ENCODE measurements around the gene DTYMK. TPM values are rescaled to one million over a fixed set of nuclear protein-coding genes. Genes with fewer than 3 reads are reported as not detected.

Gene DTYMK
- total and polyA plus RNA-seq, 10 of the 15 experiments (the other 5 are each of a cell fraction or from before 2014, with no cell fraction given): 7.0 to 220 (median 59.3) TPM

DNA sequence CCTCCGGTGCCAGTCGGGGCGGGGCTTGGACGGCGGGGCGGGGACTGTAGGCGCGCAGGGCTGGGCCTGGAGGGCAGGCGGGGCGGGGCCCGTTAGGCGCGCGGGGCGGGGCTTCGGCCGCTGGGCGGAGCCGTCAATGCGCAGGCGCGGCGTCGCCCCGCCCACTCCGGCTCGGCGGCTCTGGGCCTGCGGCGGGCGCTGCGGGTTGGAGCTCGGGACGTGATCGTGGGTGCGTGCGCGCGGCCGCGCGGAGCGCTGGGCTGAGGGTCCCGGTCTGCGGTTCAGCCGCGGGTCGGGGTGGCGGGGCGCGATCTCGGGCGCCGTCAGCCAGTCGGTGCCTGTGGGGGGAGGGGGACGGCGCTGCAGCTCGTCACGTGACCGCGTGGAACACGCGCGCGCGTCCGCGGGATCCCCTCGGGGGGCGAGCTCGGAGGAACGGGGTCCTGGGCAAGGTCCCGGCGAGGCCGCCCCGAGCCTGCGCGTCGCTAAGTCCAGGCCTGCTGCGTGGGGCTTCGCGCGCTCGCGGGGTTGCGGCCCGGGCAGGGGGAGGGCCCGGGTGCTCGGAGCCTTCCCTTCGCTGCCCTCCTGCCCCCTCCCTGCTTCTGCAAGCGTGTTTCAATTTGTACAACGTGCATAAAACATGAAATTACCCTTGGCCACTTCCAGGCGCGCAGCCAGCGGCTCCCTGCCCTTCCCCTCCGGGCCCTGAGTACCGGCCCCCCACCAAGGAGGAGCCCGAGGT is 48.0 kb upstream of the DTYMK start, which contains the start of gene D2HGDH:
Gene D2HGDH (plus strand): TSS at position 164 of the 742 bp plus-strand sequence. CDS start 595 bp downstream, outside the sequence.
- Histone ChIP-seq H3K9ac (ENCODE audit: control insufficient read depth, insufficient read depth, low read length) (peak within 1 kb of the TSS; percentile 86), H3K9me3 (replicated peaks; ENCODE audit: control insufficient read depth, insufficient read depth, low read length) (no peaks in the 10 kb centered on the region), H3K4me2 (ENCODE audit: control insufficient read depth, insufficient read depth) (peak within 1 kb of the TSS; percentile 90), H3K4me3 (peak within 1 kb of the TSS; percentile 84), H3K27ac (ENCODE audit: control insufficient read depth, insufficient read depth) (peak within 1 kb of the TSS; percentile 86), H3K4me1 (ENCODE audit: control insufficient read depth, insufficient read depth, low read length) (0 out of 2 replicates have a peak, but pooled peaks cover 3% of the 10 kb centered on the region), H3K27me3 (replicated peaks in 1 of 2; ENCODE audit: control insufficient read depth in 2 of 2, insufficient read depth in 2 of 2, low read length in 1 of 2) (no peaks in the 10 kb centered on the region), H2AFZ (ENCODE audit: control insufficient read depth, low read depth, low read length) (peak within 1 kb of the TSS; percentile 87), H3K79me2 (ENCODE audit: control insufficient read depth, insufficient read depth, low read length) (peaks cover 8% of the 10 kb centered on the region), H4K20me1 (ENCODE audit: control insufficient read depth, insufficient read depth) (no peaks in the 10 kb centered on the region; the same call in 1 of the 2 replicates), H3K36me3 (ENCODE audit: control insufficient read depth in 2 of 2, insufficient read depth in 2 of 2, low read length in 1 of 2) (no peaks in the 10 kb centered on the region)
- SMC1A ChIA-PET (ENCODE audit: uncharacterized antibody, unreplicated experiment): interaction anchor here (1.0 to 2.7 kb wide), 4 partner anchors 32 to 144 kb away, joined by 4 to 11 read pairs (median 8); partner anchors contain the start of genes ING5 and RTP5
- in situ Hi-C loops (cut with MboI) (no loop called here), intact Hi-C loops (cut with micrococcal nuclease; ENCODE audit: unreplicated experiment) (loop anchor here (1.0 to 10.0 kb wide), 3 partner anchors 47 to 147 kb away; partner anchors contain the start of gene DTYMK)
- RAD21 ChIA-PET (ENCODE audit: unreplicated experiment): interaction anchor here (0.8 to 2.9 kb wide), 7 partner anchors 29 to 147 kb away, joined by 3 to 14 read pairs (median 3); partner anchors contain the start of gene ING5
- peak; percentile 90 for ATAC-seq
- POLR2A ChIA-PET: interaction anchor here (0.6 to 3.2 kb wide), 5 partner anchors 33 to 144 kb away, joined by 3 to 19 read pairs (median 3); partner anchors contain the start of genes ING5 and PDCD1
- WGBS (ENCODE audit: insufficient coverage, insufficient replicate concordance, low lambda C conversion rate, missing lambda C conversion rate): under 1% methylated on average over 31 of the region's 98 CpGs
- CTCF ChIA-PET: interaction anchor here (0.9 to 2.7 kb wide), 8 partner anchors 30 to 144 kb away, joined by 3 to 10 read pairs (median 5); partner anchors contain the start of genes DTYMK and ING5
- peak; percentile 56 for FAIRE-seq
- BruUV-seq (replicated peaks): TSS peak; percentile 75
- no peak for DNase-seq (ENCODE audit: low read depth, low spot score)
- peak; percentile 65; the same call in 1 of the 2 replicates for TF ChIP-seq ATF3 (IDR thresholded peaks at IDR 0.05; ENCODE audit: borderline replicate concordance, extremely low read depth, low read depth, low read length)
- TF ChIP-seq, protein P1, sequence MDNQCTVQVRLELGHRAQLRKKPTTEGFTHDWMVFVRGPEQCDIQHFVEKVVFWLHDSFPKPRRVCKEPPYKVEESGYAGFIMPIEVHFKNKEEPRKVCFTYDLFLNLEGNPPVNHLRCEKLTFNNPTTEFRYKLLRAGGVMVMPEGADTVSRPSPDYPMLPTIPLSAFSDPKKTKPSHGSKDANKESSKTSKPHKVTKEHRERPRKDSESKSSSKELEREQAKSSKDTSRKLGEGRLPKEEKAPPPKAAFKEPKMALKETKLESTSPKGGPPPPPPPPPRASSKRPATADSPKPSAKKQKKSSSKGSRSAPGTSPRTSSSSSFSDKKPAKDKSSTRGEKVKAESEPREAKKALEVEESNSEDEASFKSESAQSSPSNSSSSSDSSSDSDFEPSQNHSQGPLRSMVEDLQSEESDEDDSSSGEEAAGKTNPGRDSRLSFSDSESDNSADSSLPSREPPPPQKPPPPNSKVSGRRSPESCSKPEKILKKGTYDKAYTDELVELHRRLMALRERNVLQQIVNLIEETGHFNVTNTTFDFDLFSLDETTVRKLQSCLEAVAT (IDR thresholded peaks at IDR 0.05): no peak
- TF ChIP-seq SUZ12 (IDR thresholded peaks at IDR 0.05; ENCODE audit: unreplicated experiment): no peak
- TF ChIP-seq RCOR1 (conservative IDR thresholded peaks at IDR 0.05; ENCODE audit: low read depth, low read length): peak; percentile 45; the same call in 1 of the 2 replicates
- TF ChIP-seq RELA (IDR thresholded peaks at IDR 0.05; ENCODE audit: borderline replicate concordance, partially characterized antibody): peak; percentile 38
- TF ChIP-seq NFXL1 (IDR thresholded peaks at IDR 0.05; ENCODE audit: borderline replicate concordance): 0 out of 2 replicates have a peak, but pooled peaks have one; percentile 64
- TF ChIP-seq BHLHE40 (IDR thresholded peaks at IDR 0.05; ENCODE audit: borderline replicate concordance in 1 of 2, low read depth in 2 of 2, low read length in 1 of 2): peak; percentile 93 to 99
- TF ChIP-seq CHD2 (IDR thresholded peaks at IDR 0.05; ENCODE audit: borderline replicate concordance, low read depth, low read length): peak; percentile 71
- TF ChIP-seq, protein P2, sequence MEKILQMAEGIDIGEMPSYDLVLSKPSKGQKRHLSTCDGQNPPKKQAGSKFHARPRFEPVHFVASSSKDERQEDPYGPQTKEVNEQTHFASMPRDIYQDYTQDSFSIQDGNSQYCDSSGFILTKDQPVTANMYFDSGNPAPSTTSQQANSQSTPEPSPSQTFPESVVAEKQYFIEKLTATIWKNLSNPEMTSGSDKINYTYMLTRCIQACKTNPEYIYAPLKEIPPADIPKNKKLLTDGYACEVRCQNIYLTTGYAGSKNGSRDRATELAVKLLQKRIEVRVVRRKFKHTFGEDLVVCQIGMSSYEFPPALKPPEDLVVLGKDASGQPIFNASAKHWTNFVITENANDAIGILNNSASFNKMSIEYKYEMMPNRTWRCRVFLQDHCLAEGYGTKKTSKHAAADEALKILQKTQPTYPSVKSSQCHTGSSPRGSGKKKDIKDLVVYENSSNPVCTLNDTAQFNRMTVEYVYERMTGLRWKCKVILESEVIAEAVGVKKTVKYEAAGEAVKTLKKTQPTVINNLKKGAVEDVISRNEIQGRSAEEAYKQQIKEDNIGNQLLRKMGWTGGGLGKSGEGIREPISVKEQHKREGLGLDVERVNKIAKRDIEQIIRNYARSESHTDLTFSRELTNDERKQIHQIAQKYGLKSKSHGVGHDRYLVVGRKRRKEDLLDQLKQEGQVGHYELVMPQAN (conservative IDR thresholded peaks at IDR 0.05): peak; percentile 84
- peak; percentile 43; the same call in 1 of the 2 replicates for TF ChIP-seq SIN3A (IDR thresholded peaks at IDR 0.05; ENCODE audit: low read depth, low read length)
- TF ChIP-seq MYC (IDR thresholded peaks at IDR 0.05; ENCODE audit: insufficient read depth, insufficient read length, insufficient replicate concordance, low read length, severe bottlenecking): peak; percentile 70
- peak; percentile 62 for TF ChIP-seq NRF1 (conservative IDR thresholded peaks at IDR 0.05; ENCODE audit: low read depth, low read length)

Data from GM12878 (cell line).